SW 1271 (cell line): Measurements from ENCODE around the gene AGER.
"Not testable (repeated sequence)": the region's sequence is repeated elsewhere in the genome, so short reads cannot be mapped to it uniquely, and the experiment has no call there.

ENCODE experiments used
- DNase-seq, 2 experiments: peaks; one replicate each; lab custom pipeline; 2025; lab: John Stamatoyannopoulos, UW

AGER gene

GRCh38 chr6:32184084-32184640 lies at the start of gene AGER:
AGER (minus strand) TSS chr6:32184253; CDS start chr6:32184222, 31 bp downstream.
- no peak for DNase-seq

GRCh38 chr6:32226434-32226833 lies 42.4 kb upstream of the AGER start:
- DNase-seq = no peak

- DNase-seq = no peak
These were observed 40.6 kb upstream of the AGER start for GRCh38 chr6:32224696-32225095.

GRCh38 chr6:32223258-32224235 lies 39.5 kb upstream of the AGER start, which contains the start of gene NOTCH4:
NOTCH4 (minus strand) TSS chr6:32224067; CDS start chr6:32223928, 139 bp downstream.
- DNase-seq = no peak

GRCh38 chr6:32222333-32223230 lies 38.5 kb upstream of the AGER start:
- DNase-seq = no peak

- DNase-seq = no peak
These were observed 36.0 kb upstream of the AGER start for GRCh38 chr6:32220021-32220420.

GRCh38 chr6:32218167-32218566 lies 34.1 kb upstream of the AGER start:
- no peak for DNase-seq

GRCh38 chr6:32216998-32217397 lies 32.9 kb upstream of the AGER start:
- DNase-seq = no peak

GRCh38 chr6:32216285-32216684 lies 32.2 kb upstream of the AGER start:
- no peak for DNase-seq

- no peak for DNase-seq
These were observed 31.6 kb upstream of the AGER start for GRCh38 chr6:32215617-32216016.

GRCh38 chr6:32214126-32214525 lies 30.1 kb upstream of the AGER start:
- no peak for DNase-seq

- no peak for DNase-seq
These were observed 29.6 kb upstream of the AGER start for GRCh38 chr6:32213649-32214048.

- no peak for DNase-seq
These were observed 28.2 kb upstream of the AGER start for GRCh38 chr6:32212076-32212760.

GRCh38 chr6:32211432-32211831 lies 27.4 kb upstream of the AGER start:
- DNase-seq = not testable (repeated sequence)

GRCh38 chr6:32210191-32210601 lies 26.1 kb upstream of the AGER start:
- no peak for DNase-seq

GRCh38 chr6:32208996-32209395 lies 24.9 kb upstream of the AGER start:
- DNase-seq = no peak

GRCh38 chr6:32204268-32204715 lies 20.2 kb upstream of the AGER start:
- DNase-seq = no peak

GRCh38 chr6:32203426-32204267 lies 19.6 kb upstream of the AGER start:
- no peak for DNase-seq

- no peak for DNase-seq
These were observed 18.1 kb upstream of the AGER start for GRCh38 chr6:32202186-32202585.

GRCh38 chr6:32200711-32201475 lies 16.8 kb upstream of the AGER start:
- DNase-seq = no peak
